ENCODE data around the gene LILRB5. TPM values are rescaled to one million over a fixed set of nuclear protein-coding genes. Genes with fewer than 3 reads are reported as not detected.
A peak's percentile ranks its signal among the peaks of the same experiment; 100 is the strongest.
"Not testable (repeated sequence)": the region's sequence is repeated elsewhere in the genome, so short reads cannot be mapped to it uniquely, and the experiment has no call there.

LILRB5 gene
- total RNA-seq, 4 donors from 2014 or later: 8.3 to 49.5 (median 17.0) TPM

DNA sequence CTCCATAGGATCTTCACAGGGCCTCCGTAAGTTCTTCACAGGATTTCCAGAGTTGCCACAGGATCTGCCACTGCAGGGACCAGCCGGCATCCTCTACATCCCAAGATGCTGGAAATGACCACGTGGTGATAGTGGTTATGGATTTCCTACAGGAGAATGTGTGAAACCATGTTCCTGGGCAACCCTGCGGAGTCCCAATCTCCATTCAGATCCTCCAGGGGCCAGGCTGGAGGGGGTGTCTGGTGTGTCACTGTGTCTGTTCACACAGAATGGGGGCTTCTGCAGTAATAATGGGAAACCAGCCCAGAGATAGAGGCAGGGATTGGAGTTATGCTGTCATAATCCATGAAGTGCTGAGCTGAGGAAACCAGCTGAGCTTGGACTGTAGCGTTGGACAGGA is 23.1 kb downstream of the LILRB5 start:
- DNase-seq (ENCODE audit: low spot score in 2 of 2): no peak
- no peak for TF ChIP-seq EP300 (IDR thresholded peaks at IDR 0.05)
- TF ChIP-seq POLR2A (IDR thresholded peaks at IDR 0.05): no peak
- TF ChIP-seq, protein P1, sequence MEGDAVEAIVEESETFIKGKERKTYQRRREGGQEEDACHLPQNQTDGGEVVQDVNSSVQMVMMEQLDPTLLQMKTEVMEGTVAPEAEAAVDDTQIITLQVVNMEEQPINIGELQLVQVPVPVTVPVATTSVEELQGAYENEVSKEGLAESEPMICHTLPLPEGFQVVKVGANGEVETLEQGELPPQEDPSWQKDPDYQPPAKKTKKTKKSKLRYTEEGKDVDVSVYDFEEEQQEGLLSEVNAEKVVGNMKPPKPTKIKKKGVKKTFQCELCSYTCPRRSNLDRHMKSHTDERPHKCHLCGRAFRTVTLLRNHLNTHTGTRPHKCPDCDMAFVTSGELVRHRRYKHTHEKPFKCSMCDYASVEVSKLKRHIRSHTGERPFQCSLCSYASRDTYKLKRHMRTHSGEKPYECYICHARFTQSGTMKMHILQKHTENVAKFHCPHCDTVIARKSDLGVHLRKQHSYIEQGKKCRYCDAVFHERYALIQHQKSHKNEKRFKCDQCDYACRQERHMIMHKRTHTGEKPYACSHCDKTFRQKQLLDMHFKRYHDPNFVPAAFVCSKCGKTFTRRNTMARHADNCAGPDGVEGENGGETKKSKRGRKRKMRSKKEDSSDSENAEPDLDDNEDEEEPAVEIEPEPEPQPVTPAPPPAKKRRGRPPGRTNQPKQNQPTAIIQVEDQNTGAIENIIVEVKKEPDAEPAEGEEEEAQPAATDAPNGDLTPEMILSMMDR (IDR thresholded peaks at IDR 0.05): no peak
- 45 to 81% methylated on average over 5 of the region's 5 CpGs for WGBS, 2 donors
- H3K27ac ChIP-seq: no peak overlapping the region
- no peaks in the 10 kb centered on the region for H3K4me1 ChIP-seq
- H3K4me3 ChIP-seq: no peak overlapping the region
- no peaks in the 10 kb centered on the region for H3K36me3 ChIP-seq
- H3K9me3 ChIP-seq: peaks cover 0 to 18% (median 2%) of the 10 kb centered on the region in 4 donors
- peaks cover 0 to 8% of the 10 kb centered on the region in 2 donors for H3K27me3 ChIP-seq

DNA sequence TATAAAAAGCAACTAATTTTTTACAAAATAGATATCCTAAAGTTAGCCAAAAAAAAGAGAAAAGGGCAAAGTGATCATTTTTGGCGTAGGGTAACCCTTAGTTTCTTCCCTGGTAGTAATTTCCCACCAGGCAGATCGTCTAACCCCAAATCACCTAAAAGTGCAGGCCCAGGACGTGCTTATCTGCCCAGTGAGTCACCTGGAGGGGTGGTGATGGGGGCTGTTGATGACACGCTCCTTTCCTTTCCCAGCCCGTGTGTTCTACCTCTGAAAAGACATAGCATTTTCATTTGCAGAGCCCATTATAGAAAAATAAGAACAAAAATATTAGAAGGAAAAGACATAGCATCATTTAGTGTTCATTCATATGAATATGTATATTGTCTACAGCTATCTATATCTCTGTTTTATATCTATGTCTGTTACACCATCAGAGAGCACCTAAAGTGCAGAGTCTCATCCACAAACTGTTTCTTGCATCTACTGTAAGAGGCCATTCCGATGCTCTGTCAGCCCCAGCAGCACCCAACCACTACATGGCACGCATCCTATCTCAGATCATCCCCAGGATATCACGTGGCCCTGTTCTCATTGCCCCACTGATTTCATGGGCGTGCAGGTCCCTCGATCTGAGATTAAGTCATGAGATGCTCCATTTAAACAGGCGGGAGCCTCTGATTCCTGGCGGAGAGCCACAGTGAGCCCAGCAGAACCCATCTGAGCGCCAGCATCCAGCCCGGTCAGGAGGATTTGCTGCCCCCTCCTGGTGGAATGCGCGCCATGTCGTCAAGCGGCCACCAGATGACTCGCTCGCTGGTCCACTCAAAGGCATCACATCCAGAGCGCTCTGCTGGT is 25.8 kb downstream of the LILRB5 start:
- Histone ChIP-seq H3K4me1 (no peaks in the 10 kb centered on the region), H3K9me3 (peaks cover 0 to 15% (median 2%) of the 10 kb centered on the region in 4 donors), H3K36me3 (no peaks in the 10 kb centered on the region), H3K27ac (no peak overlapping the region), H3K4me3 (no peak overlapping the region), H3K27me3 (peaks cover 0 to 15% of the 10 kb centered on the region in 2 donors)
- TF ChIP-seq POLR2A (IDR thresholded peaks at IDR 0.05) (no peak), EP300 (IDR thresholded peaks at IDR 0.05) (peak in 1 of 2 donors; percentile 13)
- TF ChIP-seq, protein P1 (IDR thresholded peaks at IDR 0.05): peak; percentile 76 to 92 (median 79)
- DNase-seq (ENCODE audit: low spot score in 2 of 2): peak; percentile 69 to 88
- 21 to 24% methylated on average over 20 to 21 of the region's 21 CpGs for WGBS, 2 donors

DNA sequence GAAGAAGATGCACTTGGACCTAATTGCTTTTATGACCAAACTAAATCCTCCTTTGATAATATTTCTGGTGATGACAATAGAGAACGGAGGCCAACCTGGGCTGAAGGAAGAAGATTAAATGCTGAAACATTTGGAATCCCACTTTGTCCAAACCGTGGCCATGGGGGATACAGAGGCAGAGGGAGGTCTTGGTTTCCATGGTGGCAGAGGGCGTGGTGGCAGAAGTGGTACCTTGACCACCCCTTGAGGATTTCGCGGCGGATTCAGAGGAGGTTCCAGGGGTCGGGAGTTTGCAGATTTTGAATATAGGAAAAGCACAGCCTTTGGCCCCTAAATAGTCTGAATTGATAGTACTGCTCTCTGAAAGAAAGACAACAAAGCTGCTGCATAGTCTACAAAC is 27.0 kb downstream of the LILRB5 start:
- 84% methylated on average over 7 of the region's 7 CpGs for WGBS, 2 donors
- no peak for DNase-seq (ENCODE audit: low spot score in 2 of 2)
- TF ChIP-seq, protein P1 (IDR thresholded peaks at IDR 0.05): no peak
- TF ChIP-seq EP300 (IDR thresholded peaks at IDR 0.05) (no peak), POLR2A (IDR thresholded peaks at IDR 0.05) (no peak)

DNA sequence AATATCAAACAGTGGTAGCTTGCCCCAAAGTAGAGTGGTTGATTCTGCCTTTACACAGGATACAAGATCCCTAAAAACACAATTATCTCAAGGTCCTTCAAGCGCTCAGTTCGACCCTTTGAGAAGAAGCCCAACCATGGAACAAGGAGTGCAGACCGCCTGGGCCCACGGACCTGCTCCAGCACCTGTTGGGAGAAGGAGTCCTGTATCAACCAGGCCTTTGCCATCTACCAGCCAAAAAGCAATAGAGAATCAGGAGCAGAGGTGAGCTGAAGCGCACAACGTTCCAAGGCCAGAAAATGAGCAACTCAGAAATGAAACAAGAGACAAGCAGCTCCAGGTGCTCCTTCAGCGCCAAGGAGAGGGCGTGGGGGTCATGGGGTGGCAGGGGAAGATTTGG is 27.9 kb downstream of the LILRB5 start:
- Histone ChIP-seq H3K36me3 (no peaks in the 10 kb centered on the region), H3K27me3 (peaks cover 0 to 15% of the 10 kb centered on the region in 2 donors), H3K27ac (no peak overlapping the region), H3K9me3 (no peaks in the 10 kb centered on the region), H3K4me3 (no peak overlapping the region), H3K4me1 (no peaks in the 10 kb centered on the region)
- WGBS, 2 donors: 89 to 90% methylated on average over 8 of the region's 8 CpGs
- TF ChIP-seq, protein P1 (IDR thresholded peaks at IDR 0.05): no peak
- TF ChIP-seq POLR2A (IDR thresholded peaks at IDR 0.05): no peak
- TF ChIP-seq EP300 (IDR thresholded peaks at IDR 0.05): no peak
- DNase-seq (ENCODE audit: low spot score in 2 of 2): no peak

More for the DNA sequence above, 27.0 kb downstream of the LILRB5 start:
- Histone ChIP-seq H3K4me1 (no peaks in the 10 kb centered on the region), H3K36me3 (no peaks in the 10 kb centered on the region), H3K4me3 (no peak overlapping the region), H3K27ac (no peak overlapping the region), H3K9me3 (peaks cover 0 to 9% (median 2%) of the 10 kb centered on the region in 4 donors), H3K27me3 (peaks cover 0 to 15% of the 10 kb centered on the region in 2 donors)

DNA sequence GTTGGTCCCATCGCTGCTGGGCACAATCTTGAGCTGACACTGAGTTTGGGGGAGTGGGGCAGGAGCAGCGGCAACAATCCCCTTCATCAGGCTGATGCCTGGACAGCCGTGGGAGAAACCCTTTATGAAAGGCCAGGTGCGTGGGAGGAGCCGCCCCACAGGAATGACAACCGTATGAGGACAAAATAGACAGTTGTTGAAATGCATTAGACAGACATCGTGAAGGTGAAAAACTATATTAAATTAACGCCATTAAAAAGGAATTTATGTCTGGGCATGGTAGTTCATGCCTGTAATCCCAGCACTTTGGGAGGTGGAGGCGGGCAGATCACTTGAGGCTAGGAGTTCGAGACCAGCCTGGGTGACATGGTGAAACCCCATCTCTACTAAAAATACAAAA is 32.5 kb downstream of the LILRB5 start:
- DNase-seq (ENCODE audit: low spot score in 2 of 2); H3K27ac ChIP-seq; H3K36me3 ChIP-seq; H3K4me1 ChIP-seq; H3K4me3 ChIP-seq; H3K9me3 ChIP-seq: not testable (repeated sequence)
- 65 to 71% methylated on average over 9 to 10 of the region's 10 CpGs for WGBS, 2 donors
- peaks cover 0 to 21% of the 10 kb centered on the region in 2 donors for H3K27me3 ChIP-seq

DNA sequence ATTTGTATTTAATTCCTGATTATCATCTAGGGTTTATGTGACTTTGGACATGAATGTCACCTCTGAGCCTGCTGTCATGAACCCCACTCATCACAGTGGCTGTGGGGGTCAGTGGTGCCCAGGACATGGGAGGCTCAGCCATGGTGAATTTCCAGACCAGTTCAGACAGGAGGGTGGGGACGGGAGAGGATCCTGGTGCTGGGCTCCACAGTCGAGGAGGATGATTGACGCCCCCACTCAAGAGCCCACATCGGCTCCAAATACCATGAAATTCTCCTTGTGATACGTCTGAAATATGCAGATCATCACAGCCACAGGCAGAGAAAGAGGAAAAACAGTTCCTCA is 33.2 kb downstream of the LILRB5 start:
- not testable (repeated sequence) for H3K27ac ChIP-seq; DNase-seq (ENCODE audit: low spot score in 2 of 2); H3K4me3 ChIP-seq; H3K9me3 ChIP-seq; H3K4me1 ChIP-seq; H3K36me3 ChIP-seq
- WGBS, 2 donors: 38 to 66% methylated on average over 5 of the region's 5 CpGs
- peaks cover 0 to 21% of the 10 kb centered on the region in 2 donors for H3K27me3 ChIP-seq

DNA sequence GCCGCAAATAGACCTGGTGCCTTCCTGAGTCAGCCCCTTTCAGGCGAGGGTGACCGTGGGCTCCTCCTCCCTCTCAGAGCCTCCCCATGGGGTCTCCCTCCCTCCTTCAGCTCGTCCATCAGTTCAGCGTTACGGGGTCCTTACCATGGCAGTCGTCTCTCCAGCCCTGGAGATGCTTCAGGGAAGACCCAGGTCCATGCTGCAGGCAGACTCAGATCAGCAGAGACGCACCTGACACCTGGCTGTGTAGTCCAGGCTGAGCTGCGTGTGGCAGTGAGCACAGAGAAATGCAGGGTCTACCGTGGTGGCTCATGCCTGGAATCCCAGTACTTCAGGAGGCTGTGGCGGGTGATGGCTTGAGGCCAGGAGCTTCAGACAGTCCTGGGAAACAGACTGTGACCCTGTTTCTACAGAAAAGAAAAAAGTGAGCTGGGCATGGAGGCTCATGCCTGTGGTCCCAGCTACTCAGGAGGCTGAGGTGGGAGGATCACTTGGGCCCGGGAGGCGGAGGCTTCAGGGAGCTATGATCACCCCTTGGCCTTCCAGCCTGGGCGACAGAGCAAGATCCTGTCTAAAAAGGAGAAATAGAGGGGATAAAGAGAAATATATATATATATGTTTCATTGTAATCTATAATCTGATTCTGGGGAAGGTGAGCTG is 33.7 kb downstream of the LILRB5 start:
- H3K9me3 ChIP-seq; DNase-seq (ENCODE audit: low spot score in 2 of 2): not testable (repeated sequence)

DNA sequence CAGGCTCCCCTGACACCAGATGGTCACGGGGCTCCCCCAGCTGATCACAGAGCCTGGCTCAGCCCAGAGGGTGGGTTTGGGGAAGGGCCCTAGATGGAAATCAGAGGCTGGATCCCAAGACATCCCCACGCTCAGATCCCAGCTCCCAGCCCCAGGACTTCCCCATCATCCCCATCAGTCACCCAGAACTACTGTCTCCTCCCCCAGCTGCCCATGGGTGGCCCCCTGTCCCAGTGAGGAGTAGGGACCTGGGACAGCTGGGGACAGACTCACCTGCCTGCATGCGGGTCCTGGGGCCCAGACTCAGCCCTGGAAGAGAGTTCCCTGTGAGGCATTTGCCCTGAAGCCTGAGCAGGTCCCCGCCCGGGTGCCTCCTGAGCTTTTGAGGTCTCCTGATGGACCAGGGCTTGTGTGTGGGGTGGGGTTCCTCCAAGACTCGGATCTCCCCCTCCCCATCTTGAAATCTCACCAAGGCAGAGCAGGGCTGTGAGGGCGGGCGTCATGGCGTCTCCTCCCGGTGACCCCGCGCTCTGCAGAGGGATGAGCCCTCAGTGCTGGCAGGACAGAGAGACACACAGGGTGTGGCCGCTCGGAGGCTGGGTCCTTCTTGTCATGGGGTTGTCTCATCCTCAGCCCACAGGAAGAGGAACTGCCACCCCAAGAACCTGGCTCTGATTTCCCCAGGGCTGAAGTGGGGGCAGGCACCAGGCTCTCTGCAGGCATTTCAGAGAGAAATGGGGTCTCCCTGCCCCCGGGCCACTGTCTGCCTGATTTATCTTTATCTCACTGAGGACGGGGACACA is 34.4 kb downstream of the LILRB5 start, which contains the start of gene LILRB3:
Gene LILRB3, minus strand, starts transcription at position 534 of the 803 bp plus-strand sequence. Its CDS starts 31 bp downstream, at position 503.
- not testable (repeated sequence) for H3K9me3 ChIP-seq; H3K27ac ChIP-seq; H3K4me1 ChIP-seq; H3K36me3 ChIP-seq; DNase-seq (ENCODE audit: low spot score in 2 of 2)
- H3K4me3 ChIP-seq: peak within 1 kb of the TSS in 1 of 4 donors; percentile 37
- H3K27me3 ChIP-seq: peaks cover 0 to 15% of the 10 kb centered on the region in 2 donors
- 53 to 72% methylated on average over 13 to 14 of the region's 16 CpGs for WGBS, 2 donors

More for the DNA sequence above, 33.7 kb downstream of the LILRB5 start:
- H3K4me1 ChIP-seq, H3K36me3 ChIP-seq, H3K4me3 ChIP-seq, H3K27ac ChIP-seq: not testable (repeated sequence)
- 43 to 52% methylated on average over 14 of the region's 14 CpGs for WGBS, 2 donors
- H3K27me3 ChIP-seq: peaks cover 0 to 21% of the 10 kb centered on the region in 2 donors
